Iris pigment epithelial cell (primary cell): ENCODE measurements around the gene LDLRAD4.
"Not testable (repeated sequence)": the region's sequence is repeated elsewhere in the genome, so short reads cannot be mapped to it uniquely, and the experiment has no call there.

Experiments
- DNase-seq: peaks from one replicate; pipeline ENCODE4 v3.0.0-alpha.2; 2011; ENCODE audit warnings: low read depth

Gene LDLRAD4

GRCh38 chr18:13638719-13639595, 420.4 kb downstream of the LDLRAD4 start:
- DNase-seq, result no peak

- no peak for DNase-seq
These were observed 421.8 kb downstream of the LDLRAD4 start for GRCh38 chr18:13640266-13640860.

GRCh38 chr18:13641551-13642439, 423.2 kb downstream of the LDLRAD4 start:
- DNase-seq, result peak; percentile 16

DNA sequence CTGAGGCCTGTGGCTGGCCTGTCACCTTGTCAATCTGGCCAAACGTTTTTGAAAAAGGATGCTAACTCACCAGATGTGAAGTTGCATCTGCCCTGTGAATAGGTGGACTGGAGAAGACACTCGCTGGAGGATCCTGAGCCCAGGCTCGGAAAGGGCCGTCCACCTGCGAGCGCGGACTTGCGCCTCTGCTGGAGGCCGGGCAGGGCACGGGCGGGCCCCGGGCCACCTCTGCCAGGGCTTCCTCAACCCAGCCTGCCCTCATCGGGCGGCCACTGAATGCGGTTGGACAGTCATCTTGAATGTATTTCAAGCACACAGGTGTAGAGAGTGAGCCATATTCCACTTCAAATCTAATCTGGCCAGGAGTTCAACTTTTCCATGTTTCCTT, 423.9 kb downstream of the LDLRAD4 start:
- no peak for DNase-seq

GRCh38 chr18:13643261-13643751, 424.7 kb downstream of the LDLRAD4 start:
- DNase-seq, result no peak

- no peak for DNase-seq
These were observed 426.5 kb downstream of the LDLRAD4 start for GRCh38 chr18:13645093-13645492.

GRCh38 chr18:13646633-13647032, 428.1 kb downstream of the LDLRAD4 start:
- no peak for DNase-seq

DNA sequence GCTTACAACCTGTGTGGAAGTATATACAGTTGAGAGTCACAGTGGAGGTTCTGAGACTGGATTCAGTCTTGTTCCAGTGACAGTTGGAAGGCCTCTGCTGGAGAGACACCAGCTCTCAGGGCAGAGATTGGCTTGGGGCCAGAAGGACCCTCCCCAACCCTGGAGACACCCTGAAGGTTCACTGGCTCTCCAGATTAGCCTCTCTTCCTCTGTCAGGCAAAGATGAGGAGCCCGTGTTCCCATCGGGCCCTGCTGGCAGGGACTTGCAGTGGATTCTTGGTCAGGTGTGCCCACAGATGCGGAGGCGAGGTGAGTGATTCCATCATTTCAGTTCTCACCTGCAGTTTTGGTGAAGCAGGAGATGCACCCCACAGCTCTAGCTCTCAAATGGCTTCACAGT, 429.2 kb downstream of the LDLRAD4 start:
- no peak for DNase-seq

DNA sequence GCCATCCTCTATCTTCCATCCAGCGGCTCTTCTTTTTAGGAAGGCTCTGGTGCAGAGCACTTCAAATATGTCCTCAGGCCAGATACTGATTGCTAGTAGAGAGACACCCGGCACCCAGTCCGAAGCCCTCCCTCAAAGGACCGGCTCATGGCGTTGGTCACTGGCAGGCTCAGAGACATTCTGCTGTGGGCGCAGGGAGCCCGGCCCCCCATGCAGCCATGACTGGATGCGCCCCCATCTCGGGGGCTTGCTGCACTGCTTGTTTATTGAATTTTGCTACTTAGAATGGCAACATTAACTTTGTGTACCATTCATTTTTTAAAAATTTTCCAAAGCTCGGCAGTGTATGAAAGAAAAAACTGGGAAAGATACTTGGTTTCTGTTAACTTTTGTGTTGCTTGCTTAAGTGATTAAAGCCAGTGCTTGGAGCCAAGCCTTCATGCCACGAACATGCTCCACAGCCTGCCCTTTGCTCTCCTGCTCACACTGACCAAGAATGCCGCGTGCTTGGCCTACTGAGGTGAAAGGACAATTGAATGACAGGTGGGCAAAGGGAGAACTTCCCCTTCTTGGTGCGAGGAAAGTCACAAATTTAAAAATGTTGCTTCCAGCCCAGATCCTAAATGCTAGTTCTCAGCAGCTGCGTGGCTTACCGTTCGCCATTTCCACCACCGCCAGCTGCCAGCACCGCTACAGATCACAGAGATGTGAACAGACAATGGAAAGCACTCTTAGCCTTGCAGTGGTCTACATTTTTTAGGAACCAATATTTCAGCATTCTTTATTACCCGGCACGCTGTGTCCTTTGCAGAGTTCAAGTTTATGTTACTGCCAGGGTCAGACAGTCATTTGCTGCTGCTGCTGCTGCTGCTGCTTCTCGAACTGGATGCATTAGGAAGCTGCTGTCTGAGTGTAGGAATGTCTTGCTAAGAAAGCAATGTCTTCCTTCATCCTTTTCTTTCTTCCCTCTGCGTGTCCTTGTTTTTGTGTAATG, 431.1 kb downstream of the LDLRAD4 start:
- no peak for DNase-seq

- no peak for DNase-seq
These were observed 435.3 kb downstream of the LDLRAD4 start for GRCh38 chr18:13653746-13654433.

DNA sequence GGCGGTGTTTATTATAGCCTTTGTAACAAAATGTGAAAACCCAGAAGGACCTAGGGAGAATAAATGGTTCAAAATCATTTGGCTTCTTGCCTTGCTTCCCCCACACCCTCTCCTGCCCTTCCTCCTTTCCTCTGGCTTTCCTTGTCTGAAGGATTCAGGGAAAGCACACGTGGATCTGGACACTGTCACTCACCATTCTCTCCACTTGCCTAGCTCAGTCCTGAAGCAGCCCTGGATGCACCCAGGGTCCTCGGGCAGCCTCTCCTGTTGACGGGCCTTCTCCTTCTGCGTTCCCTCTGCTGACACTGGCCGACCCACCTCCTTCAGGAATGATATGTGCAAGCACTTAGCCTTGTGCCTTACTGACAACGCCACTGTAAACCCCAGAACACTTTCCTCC, 439.4 kb downstream of the LDLRAD4 start:
- DNase-seq, result no peak

GRCh38 chr18:13658436-13659204, 440.1 kb downstream of the LDLRAD4 start:
- DNase-seq, result no peak

- no peak for DNase-seq
These were observed 441.9 kb downstream of the LDLRAD4 start for GRCh38 chr18:13660510-13660909.

GRCh38 chr18:13661051-13661778, 442.7 kb downstream of the LDLRAD4 start:
- DNase-seq, result no peak

- no peak for DNase-seq
These were observed 443.3 kb downstream of the LDLRAD4 start for GRCh38 chr18:13661779-13662256.

- DNase-seq, result no peak
These were observed 454.1 kb downstream of the LDLRAD4 start for GRCh38 chr18:13672657-13673056.

GRCh38 chr18:13676471-13676870, 457.9 kb downstream of the LDLRAD4 start:
- DNase-seq, result no peak

DNA sequence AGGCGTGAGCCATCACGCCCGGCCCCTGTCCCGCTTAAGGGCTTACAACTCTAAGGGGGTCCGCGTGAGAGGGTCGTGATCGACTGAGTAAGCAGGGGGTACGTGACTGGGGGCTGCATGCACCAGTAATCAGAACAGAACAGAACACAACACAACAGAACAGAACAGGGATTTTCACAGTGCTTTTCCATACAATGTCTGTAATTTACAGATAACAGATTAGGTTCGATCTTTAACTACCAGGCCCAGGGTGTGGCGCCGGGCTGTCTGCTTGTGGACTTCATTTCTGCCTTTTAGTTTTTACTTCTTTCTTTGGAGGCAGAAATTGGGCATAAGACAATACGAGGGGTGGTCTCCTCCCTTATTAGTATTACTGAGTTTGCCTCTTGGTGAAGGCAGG, 458.8 kb downstream of the LDLRAD4 start:
- DNase-seq, result not testable (repeated sequence)

DNA sequence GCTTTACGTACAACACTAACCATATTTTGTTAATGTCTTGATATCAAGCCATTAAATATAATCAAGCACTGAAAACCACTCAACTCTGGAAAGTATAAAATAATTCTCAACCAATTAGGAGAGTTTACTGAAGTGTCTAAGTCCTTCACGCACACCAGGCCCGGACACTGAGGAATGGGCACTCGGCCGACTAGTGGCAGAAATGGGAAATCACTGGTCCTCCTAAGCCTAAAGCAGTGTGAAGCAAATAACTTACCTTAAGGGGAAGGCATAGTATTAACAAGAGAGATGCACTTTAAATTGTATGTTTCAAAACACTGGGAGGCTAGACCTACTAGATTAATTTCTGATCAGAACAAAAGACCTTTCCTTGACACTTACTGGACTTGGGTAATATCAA, 462.1 kb downstream of the LDLRAD4 start:
- DNase-seq, result peak; percentile 7
